BE2C (cell line): ENCODE results near the gene TRABD2B.

Source experiments
- DNase-seq: peaks from one replicate; pipeline ENCODE4 v3.0.0-alpha.2; 2020
- H3K27me3 ChIP-seq: fragments of 250-450 bp; sonication (Bioruptor Pico); 2 replicates; pipeline ENCODE4 v1.5.1; 2020; ENCODE audit warnings: mild to moderate bottlenecking
- H3K36me3 ChIP-seq: fragments of 250-450 bp; sonication (Bioruptor Pico); 2 replicates; pipeline ENCODE4 v1.5.1; 2020; ENCODE audit warnings: mild to moderate bottlenecking
- H3K4me1 ChIP-seq: fragments of 250-450 bp; sonication (Bioruptor Pico); 2 replicates; pipeline ENCODE4 v1.5.1; 2020
- H3K4me3 ChIP-seq: 2 replicates; pipeline ENCODE4 v1.5.1; 2011; ENCODE audit warnings: low read depth, low read length
- H3K9me3 ChIP-seq: fragments of 250-450 bp; sonication (Bioruptor Pico); 2 replicates; pipeline ENCODE4 v1.5.1; 2020
- CTCF ChIP-seq: IDR thresholded peaks from 2 replicates; pipeline ENCODE4 v1.5.1; 2012; ENCODE audit warnings: mild to moderate bottlenecking, low read depth, low read length

TRABD2B gene

GRCh38 chr1:47872886-47873285 is 124.3 kb downstream of the TRABD2B start:
- Histone ChIP-seq H3K9me3 (no peaks in the 10 kb centered on the region), H3K36me3 (no peaks in the 10 kb centered on the region), H3K4me1 (peaks cover 14% of the 10 kb centered on the region), H3K4me3 (no peak overlapping the region), H3K27me3 (no peaks in the 10 kb centered on the region)
- no peak for TF ChIP-seq CTCF
- DNase-seq = no peak

- H3K27me3 ChIP-seq = no peaks in the 10 kb centered on the region
- no peaks in the 10 kb centered on the region for H3K9me3 ChIP-seq
- H3K4me3 ChIP-seq = no peak overlapping the region
- peak; percentile 50 for DNase-seq
- TF ChIP-seq CTCF = no peak
- H3K4me1 ChIP-seq = peaks cover 14% of the 10 kb centered on the region
- no peaks in the 10 kb centered on the region for H3K36me3 ChIP-seq
These were observed 125.3 kb downstream of the TRABD2B start for GRCh38 chr1:47871799-47872353.

GRCh38 chr1:47870946-47871676 is 126.1 kb downstream of the TRABD2B start:
- Histone ChIP-seq H3K4me3 (no peak overlapping the region), H3K27me3 (no peaks in the 10 kb centered on the region), H3K36me3 (no peaks in the 10 kb centered on the region), H3K9me3 (no peaks in the 10 kb centered on the region), H3K4me1 (peaks cover 14% of the 10 kb centered on the region)
- TF ChIP-seq CTCF = no peak
- DNase-seq = peak; percentile 27

- peaks cover 14% of the 10 kb centered on the region for H3K4me1 ChIP-seq
- no peak for TF ChIP-seq CTCF
- no peaks in the 10 kb centered on the region for H3K36me3 ChIP-seq
- no peaks in the 10 kb centered on the region for H3K27me3 ChIP-seq
- no peak overlapping the region for H3K4me3 ChIP-seq
- no peak for DNase-seq
- no peaks in the 10 kb centered on the region for H3K9me3 ChIP-seq
These were observed 126.7 kb downstream of the TRABD2B start for GRCh38 chr1:47870480-47870879.

- DNase-seq = no peak
- Histone ChIP-seq H3K27me3 (no peaks in the 10 kb centered on the region), H3K4me3 (no peak overlapping the region), H3K4me1 (peaks cover 14% of the 10 kb centered on the region), H3K9me3 (no peaks in the 10 kb centered on the region), H3K36me3 (no peaks in the 10 kb centered on the region)
- TF ChIP-seq CTCF = no peak
These were observed 128.9 kb downstream of the TRABD2B start for GRCh38 chr1:47868348-47868676.
